ENCODE measurements around the gene PDXK. TPM values are rescaled to one million over a fixed set of nuclear protein-coding genes. Genes with fewer than 3 reads are reported as not detected.

PDXK gene
- total RNA-seq, 3 donors from 2014 or later: 113 to 179 (median 161) TPM

Other genes with a start within 250 kb of the PDXK start
- under 1 TPM; 0.32 to 0.48 (median 0.47) TPM for gene HSF2BP, start 59.6 kb upstream of the PDXK start, total RNA-seq
- gene RRP1B, start 59.6 kb upstream of the PDXK start, total RNA-seq: 10 to 100 TPM; 11.1 to 22.5 (median 14.8) TPM
- gene CSTB, start 57.2 kb downstream of the PDXK start, total RNA-seq: 10 to 100 TPM; 36.2 to 64.5 (median 56.8) TPM
- gene RRP1, start 70.4 kb downstream of the PDXK start, total RNA-seq: 10 to 100 TPM; 15.9 to 16.3 (median 16.3) TPM
- 100 to 1,000 TPM in 1 of 3 donors, 10 to 100 TPM in 2; 77.7 to 120 (median 97.7) TPM for gene AGPAT3, start 146.1 kb downstream of the PDXK start, total RNA-seq